NT2/D1 (cell line): ENCODE results near the gene APC.

Experiments
- YY1 ChIP-seq: IDR thresholded peaks from 2 replicates; pipeline ENCODE4 v1.6.1; 2011; ENCODE audit not compliant: insufficient read length, insufficient read depth
- ZNF274 ChIP-seq: IDR thresholded peaks from 2 replicates; pipeline ENCODE4 v1.6.1; 2011; ENCODE audit warnings: mild to moderate bottlenecking, low read depth, low read length

DNA sequence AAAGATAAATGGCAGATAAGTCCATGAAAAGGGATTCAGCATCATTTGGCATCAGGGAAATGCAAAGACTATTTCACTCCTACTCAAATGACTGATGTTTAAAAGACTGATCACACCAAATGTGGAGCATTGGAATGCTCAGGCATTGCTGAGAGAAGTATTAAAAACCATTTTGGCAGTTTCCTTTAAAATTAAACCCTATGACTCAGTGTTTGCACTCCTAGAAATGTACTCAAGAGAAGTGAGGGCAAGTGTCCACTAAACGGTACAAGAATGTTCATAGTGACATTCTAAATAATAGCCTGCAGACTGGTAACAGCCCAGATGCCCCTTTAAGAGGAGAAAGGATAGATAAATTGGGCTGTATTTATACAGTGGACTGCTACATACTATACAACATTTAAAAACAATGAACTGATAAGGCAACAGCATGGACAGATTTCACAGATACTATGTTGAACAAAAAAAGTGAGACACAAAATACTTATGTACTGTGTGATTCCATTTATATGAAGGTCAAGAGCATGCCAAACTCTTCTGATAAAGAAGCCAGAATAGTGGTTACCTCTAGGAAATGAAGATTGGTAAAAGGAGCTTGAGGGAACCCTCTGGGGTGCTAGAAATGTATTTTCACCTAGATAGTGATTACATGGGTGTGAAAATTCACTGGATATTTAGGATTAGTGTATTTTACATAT, 24.6 kb downstream of the APC start:
- TF ChIP-seq YY1 (no peak), ZNF274 (no peak)
